ENCODE results near the gene MED9.

- TF ChIP-seq CTCF (conservative IDR thresholded peaks at IDR 0.05; ENCODE audit: low read length) (no peak), EZH2phosphoT487 (IDR thresholded peaks at IDR 0.05; ENCODE audit: borderline replicate concordance) (no peak)
Measured at GRCh38 chr17:17437461-17437860, 39.3 kb upstream of the MED9 start.
